Fibroblast of lung (primary cell): ENCODE results near the gene SPOCK1. TPM values are rescaled to one million over a fixed set of nuclear protein-coding genes. Genes with fewer than 3 reads are reported as not detected.

Experiments used
- DNase-seq, 2 donors: peaks; one replicate each; pipeline versions ENCODE4 v3.0.0 to v3.0.0-alpha.2; 2010; ENCODE audit warnings: low read depth in 2 of 2
- H2AFZ ChIP-seq: 2 replicates; pipeline ENCODE4 v1.5.1; 2012; ENCODE audit warnings: low read length, control low read depth, inconsistent platforms
- H3K27ac ChIP-seq: 2 replicates; pipeline ENCODE4 v1.5.1; 2011; ENCODE audit warnings: low read length, control low read depth; ENCODE audit not compliant: insufficient read depth
- H3K27me3 ChIP-seq: 2 replicates; pipeline ENCODE4 v1.5.1; 2011; ENCODE audit warnings: mild to moderate bottlenecking, low read length; ENCODE audit not compliant: control insufficient read depth, insufficient read depth
- H3K36me3 ChIP-seq: 2 replicates; pipeline ENCODE4 v1.5.1; 2011; ENCODE audit warnings: low read length; ENCODE audit not compliant: control insufficient read depth, insufficient read depth
- H3K4me1 ChIP-seq: 2 replicates; pipeline ENCODE4 v1.5.1; 2011; ENCODE audit warnings: low read length; ENCODE audit not compliant: control insufficient read depth, insufficient read depth; ENCODE audit errors: extremely low read depth
- H3K4me2 ChIP-seq: 2 replicates; pipeline ENCODE4 v1.5.1; 2011; ENCODE audit warnings: low read length, control low read depth; ENCODE audit not compliant: insufficient read depth; ENCODE audit errors: extremely low read depth
- H3K4me3 ChIP-seq, 4 experiments: fragments of 200-600 bp in 1 of 4; sonication (generic) in 1 of 4; replicated peaks in 1 of 4; 2 replicates each; pipeline ENCODE4 v1.5.1; 2011 to 2016; ENCODE audit warnings: low read length in 4 of 4, low read depth in 3 of 4, mild to moderate bottlenecking in 3 of 4, control low read depth in 2 of 4, inconsistent platforms in 1 of 4, mixed read lengths in 1 of 4; ENCODE audit not compliant: insufficient read depth in 1 of 4; ENCODE audit errors: control extremely low read depth in 1 of 4
- H3K79me2 ChIP-seq: 2 replicates; pipeline ENCODE4 v1.5.1; 2012; ENCODE audit warnings: mild to moderate bottlenecking, low read length, inconsistent platforms; ENCODE audit not compliant: control insufficient read depth, insufficient read depth
- H3K9ac ChIP-seq: 2 replicates; pipeline ENCODE4 v1.5.1; 2011; ENCODE audit warnings: mild to moderate bottlenecking, low read length, control low read depth; ENCODE audit not compliant: insufficient read depth
- H3K9me3 ChIP-seq: 2 replicates; pipeline ENCODE4 v1.5.1; 2012; ENCODE audit warnings: low read depth, low read length; ENCODE audit not compliant: control insufficient read depth, insufficient read depth
- H4K20me1 ChIP-seq: 2 replicates; pipeline ENCODE4 v1.5.1; 2011; ENCODE audit warnings: low read length; ENCODE audit not compliant: control insufficient read depth, insufficient read depth; ENCODE audit errors: extremely low read depth
- CTCF ChIP-seq, 2 donors: IDR thresholded peaks in 1 of 2; conservative IDR thresholded peaks in 1 of 2; 1 replicate in 1 of 2; 2 replicates in 1 of 2; pipeline ENCODE4 v1.5.1; 2011 to 2012; ENCODE audit warnings: low read length in 2 of 2, control low read depth in 1 of 2, inconsistent platforms in 1 of 2, low read depth in 1 of 2, mild to moderate bottlenecking in 1 of 2
- EZH2 ChIP-seq: IDR thresholded peaks from 2 replicates; pipeline ENCODE4 v1.5.1; 2012; ENCODE audit warnings: low read length, control low read depth, mild to moderate bottlenecking; ENCODE audit errors: missing control alignments
- polyA plus RNA-seq, 2 donors: library from polyadenylated mRNA; depleted of rRNA in 1 of 2; stranded (reverse) in 1 of 2; unstranded in 1 of 2; fragments of >200 nt; gene quantifications; 2 replicates each; pipeline ENCODE4 v1.2.1, GENCODE V29; 2011 to 2012; ENCODE audit warnings: missing spikeins in 1 of 2
- total RNA-seq: library from RNA; depleted of rRNA; stranded (reverse); fragments of >200 nt; gene quantifications from 2 replicates; pipeline ENCODE4 v1.2.1, GENCODE V29; 2014

The SPOCK1 gene
- total and polyA plus RNA-seq, 2 donors (not counting 1 experiment from before 2014, with no cell fraction given): 11.1 to 34.9 TPM

- TF ChIP-seq EZH2 (no peak), CTCF (conservative IDR thresholded peaks at IDR 0.05 in 1 of 2, IDR thresholded peaks at IDR 0.05 in 1 of 2; ENCODE audit: low read depth in 1 of 2, low read length in 2 of 2) (no peak)
- Histone ChIP-seq H3K79me2 (no peaks in the 10 kb centered on the region), H3K9me3 (no peaks in the 10 kb centered on the region), H3K4me2 (no peak overlapping the region), H3K4me3 (no peak overlapping the region), H4K20me1 (no peaks in the 10 kb centered on the region), H3K27me3 (no peaks in the 10 kb centered on the region), H3K4me1 (no peaks in the 10 kb centered on the region), H3K9ac (no peak overlapping the region), H3K27ac (no peak overlapping the region), H3K36me3 (no peaks in the 10 kb centered on the region), H2AFZ (no peak overlapping the region)
- no peak for DNase-seq
These were observed 277.2 kb downstream of the SPOCK1 start for GRCh38 chr5:137221943-137222342.

GRCh38 chr5:137220523-137220927, 278.6 kb downstream of the SPOCK1 start:
- Histone ChIP-seq H3K9me3 (no peaks in the 10 kb centered on the region), H3K27me3 (no peaks in the 10 kb centered on the region), H3K4me2 (no peak overlapping the region), H3K36me3 (no peaks in the 10 kb centered on the region), H3K27ac (no peak overlapping the region), H3K79me2 (no peaks in the 10 kb centered on the region), H3K4me3 (no peak overlapping the region), H3K9ac (no peak overlapping the region), H4K20me1 (no peaks in the 10 kb centered on the region), H3K4me1 (no peaks in the 10 kb centered on the region), H2AFZ (no peak overlapping the region)
- TF ChIP-seq EZH2 (no peak), CTCF (conservative IDR thresholded peaks at IDR 0.05 in 1 of 2, IDR thresholded peaks at IDR 0.05 in 1 of 2; ENCODE audit: low read depth in 1 of 2, low read length in 2 of 2) (peak; percentile 33 to 45)
- DNase-seq: peak; percentile 37 to 86

- no peak overlapping the region for H3K27ac ChIP-seq
- no peaks in the 10 kb centered on the region for H3K79me2 ChIP-seq
- no peaks in the 10 kb centered on the region for H4K20me1 ChIP-seq
- H3K27me3 ChIP-seq: no peaks in the 10 kb centered on the region
- H2AFZ ChIP-seq: no peak overlapping the region
- H3K4me2 ChIP-seq: no peak overlapping the region
- TF ChIP-seq CTCF (conservative IDR thresholded peaks at IDR 0.05 in 1 of 2, IDR thresholded peaks at IDR 0.05 in 1 of 2; ENCODE audit: low read depth in 1 of 2, low read length in 2 of 2): no peak
- TF ChIP-seq EZH2: no peak
- H3K36me3 ChIP-seq: no peaks in the 10 kb centered on the region
- H3K4me3 ChIP-seq: no peak overlapping the region
- H3K9ac ChIP-seq: no peak overlapping the region
- peak in 1 of 2 donors; percentile 53 for DNase-seq
- no peaks in the 10 kb centered on the region for H3K4me1 ChIP-seq
- H3K9me3 ChIP-seq: no peaks in the 10 kb centered on the region
These were observed 280.2 kb downstream of the SPOCK1 start for GRCh38 chr5:137218896-137219295.
